HG03520 (cell line): ENCODE results near the gene IQGAP2.
"Not testable (repeated sequence)": the region's sequence is repeated elsewhere in the genome, so short reads cannot be mapped to it uniquely, and the experiment has no call there.

Experiments used
- ATAC-seq: cut with Tn5 transposase; IDR thresholded peaks from one replicate; pipeline ENCODE4 v1.9.1; 2021; ENCODE audit warnings: mild to moderate bottlenecking, moderate library complexity; ENCODE audit not compliant: unreplicated experiment

The IQGAP2 gene

GRCh38 chr5:76408104-76408654, 5.1 kb downstream of the IQGAP2 start:
- ATAC-seq: no peak

DNA sequence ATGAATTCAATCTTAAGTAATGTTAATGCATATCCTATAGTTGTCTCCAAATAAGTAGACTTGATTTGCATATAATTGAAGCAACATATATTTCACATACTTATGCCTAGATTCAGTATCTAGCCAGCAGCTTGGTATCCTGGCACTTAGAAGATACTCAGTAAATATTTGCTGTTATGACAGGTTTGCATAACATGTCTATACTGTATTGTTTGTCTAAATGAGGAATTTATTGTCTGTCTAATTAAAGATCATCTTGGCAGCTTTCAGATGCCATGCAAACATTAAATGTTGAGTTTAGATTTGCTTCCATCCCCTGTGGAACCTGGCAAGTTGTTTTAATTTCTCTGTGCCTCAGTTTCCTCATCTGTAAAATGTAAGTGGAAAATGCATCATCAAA, 9.4 kb downstream of the IQGAP2 start:
- no peak for ATAC-seq

- no peak for ATAC-seq
Measured at GRCh38 chr5:76413746-76414145, 10.7 kb downstream of the IQGAP2 start.

GRCh38 chr5:76414788-76415187, 11.7 kb downstream of the IQGAP2 start:
- ATAC-seq: no peak

- ATAC-seq: no peak
Measured at GRCh38 chr5:76415855-76416254, 12.8 kb downstream of the IQGAP2 start.

DNA sequence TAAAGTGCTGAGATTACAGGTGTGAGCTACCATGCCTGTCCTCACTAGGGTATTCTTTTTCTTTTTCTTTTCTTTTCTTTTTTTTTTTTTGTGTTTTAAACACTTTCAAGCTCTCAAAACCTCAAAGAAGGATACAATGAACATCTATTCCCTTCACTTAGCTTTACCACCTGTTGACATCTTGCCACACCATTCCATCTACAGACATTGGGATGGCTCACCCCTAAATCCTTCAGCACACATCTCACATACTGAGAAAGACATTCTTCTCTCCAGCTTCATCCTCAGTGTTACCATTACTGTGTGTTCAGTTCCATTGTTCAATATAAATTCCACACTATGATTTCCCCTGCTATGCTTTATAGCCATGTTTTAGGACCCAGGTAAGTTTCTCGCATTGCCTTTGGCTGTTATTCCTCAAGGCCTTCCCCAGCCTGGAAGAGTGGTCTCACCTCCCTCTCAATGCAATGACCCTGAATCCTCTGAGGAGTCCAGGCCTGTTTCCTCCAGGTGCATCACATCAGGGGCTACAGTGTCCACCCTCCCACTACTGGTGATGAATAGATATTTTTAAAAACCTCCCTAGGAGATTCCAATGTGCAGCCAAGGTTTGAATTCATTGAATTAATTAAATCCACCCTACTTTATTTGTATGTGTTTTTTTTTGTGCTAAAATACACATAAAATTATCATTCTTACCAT, 16.7 kb downstream of the IQGAP2 start:
- ATAC-seq: no peak

DNA sequence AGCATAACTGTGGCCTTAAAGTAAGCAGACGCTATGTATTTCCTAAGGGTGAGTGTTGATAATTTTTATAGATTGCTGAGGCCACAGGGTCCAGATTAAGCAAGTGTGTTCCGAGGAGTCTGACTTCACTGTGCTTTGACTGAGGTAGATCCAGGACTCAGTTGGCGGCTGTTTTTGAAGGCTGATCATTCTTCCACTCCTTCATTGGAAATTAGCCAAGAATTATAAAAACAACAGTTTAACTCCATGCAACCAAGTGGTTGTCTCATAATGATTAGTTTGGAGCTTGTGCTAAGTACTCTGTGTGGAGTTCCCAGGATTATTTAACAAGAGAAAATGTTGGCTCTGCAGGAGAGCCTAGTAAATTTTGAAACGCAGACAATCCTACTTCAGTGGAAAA, 19.1 kb downstream of the IQGAP2 start:
- no peak for ATAC-seq

DNA sequence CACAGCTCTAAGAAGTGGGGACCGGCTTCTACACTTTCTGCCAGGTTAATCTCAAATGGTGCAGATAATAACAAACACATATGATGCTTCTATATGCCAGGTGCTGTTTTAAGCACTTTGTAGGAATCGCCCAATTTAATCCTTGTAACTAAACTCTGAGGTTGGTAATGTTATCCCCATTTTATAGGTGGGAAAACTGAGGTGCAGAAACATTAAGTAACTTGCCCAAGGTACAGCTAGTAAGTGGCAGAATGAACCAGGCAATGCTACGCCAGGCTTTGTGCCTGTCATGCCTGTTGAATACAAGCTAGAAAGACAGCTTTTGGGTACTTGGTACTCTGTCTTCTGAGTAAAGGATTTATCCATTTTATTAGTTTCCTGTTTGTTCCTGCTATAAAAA, 19.7 kb downstream of the IQGAP2 start:
- ATAC-seq: no peak

DNA sequence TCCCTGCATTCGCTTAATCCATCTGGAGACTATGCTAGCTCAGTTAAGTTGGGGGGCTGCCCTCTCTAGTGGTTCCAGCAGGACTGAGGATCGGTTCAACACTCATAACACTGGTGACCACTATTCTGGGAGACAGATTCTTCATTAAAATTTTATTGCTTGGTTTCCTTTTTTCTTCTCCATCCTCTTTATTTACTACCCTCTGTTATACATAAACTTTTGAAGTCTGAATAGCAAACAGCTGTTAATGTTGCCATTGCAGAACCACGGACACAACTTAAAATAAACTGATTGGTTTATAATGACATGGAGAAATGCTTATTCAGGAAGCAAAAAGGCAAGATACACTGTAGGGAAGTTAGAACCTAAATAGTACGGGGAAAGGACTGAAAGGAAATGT, 22.1 kb downstream of the IQGAP2 start:
- no peak for ATAC-seq

DNA sequence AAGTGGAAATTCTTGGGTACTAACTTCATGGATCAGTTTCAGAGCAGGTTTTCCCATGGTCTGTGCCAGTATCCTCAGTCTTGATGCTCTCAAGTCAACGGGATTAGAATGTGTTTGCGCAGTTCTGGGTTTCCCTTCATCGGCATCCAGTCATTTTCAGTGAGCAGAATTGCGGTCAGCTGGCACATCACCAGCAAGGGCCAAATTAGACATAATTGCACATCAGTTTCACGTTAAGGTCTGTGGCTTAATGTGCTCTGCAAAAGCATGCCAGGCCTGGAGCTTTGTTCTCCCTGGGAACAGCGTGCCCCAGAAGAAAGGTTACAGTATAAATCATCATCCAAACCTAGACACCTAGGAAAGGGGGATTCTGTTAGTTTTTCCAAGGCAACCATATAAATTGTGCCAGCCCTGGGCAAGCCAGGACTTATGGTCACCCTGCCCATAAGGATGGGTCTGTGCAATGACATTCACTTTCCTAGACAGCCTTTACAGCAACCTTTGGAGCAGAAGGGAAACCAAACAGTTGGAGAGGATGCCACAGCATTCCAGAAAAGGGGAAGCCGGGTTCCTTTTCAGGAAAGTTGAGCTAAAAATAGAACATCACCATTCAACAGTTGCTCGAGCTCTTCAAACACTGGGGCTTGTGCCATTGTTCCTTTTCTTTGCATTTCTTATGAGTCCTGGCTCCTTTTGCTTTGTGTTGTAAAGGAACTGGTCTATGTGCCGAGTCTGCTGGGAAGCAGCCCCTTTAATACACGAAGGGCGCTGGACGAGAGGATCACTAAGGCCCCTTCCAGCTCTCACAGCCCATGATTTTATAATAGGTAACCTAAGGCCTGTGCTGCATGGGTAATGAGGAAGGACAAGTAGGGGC, 23.1 kb downstream of the IQGAP2 start:
- ATAC-seq: no peak

DNA sequence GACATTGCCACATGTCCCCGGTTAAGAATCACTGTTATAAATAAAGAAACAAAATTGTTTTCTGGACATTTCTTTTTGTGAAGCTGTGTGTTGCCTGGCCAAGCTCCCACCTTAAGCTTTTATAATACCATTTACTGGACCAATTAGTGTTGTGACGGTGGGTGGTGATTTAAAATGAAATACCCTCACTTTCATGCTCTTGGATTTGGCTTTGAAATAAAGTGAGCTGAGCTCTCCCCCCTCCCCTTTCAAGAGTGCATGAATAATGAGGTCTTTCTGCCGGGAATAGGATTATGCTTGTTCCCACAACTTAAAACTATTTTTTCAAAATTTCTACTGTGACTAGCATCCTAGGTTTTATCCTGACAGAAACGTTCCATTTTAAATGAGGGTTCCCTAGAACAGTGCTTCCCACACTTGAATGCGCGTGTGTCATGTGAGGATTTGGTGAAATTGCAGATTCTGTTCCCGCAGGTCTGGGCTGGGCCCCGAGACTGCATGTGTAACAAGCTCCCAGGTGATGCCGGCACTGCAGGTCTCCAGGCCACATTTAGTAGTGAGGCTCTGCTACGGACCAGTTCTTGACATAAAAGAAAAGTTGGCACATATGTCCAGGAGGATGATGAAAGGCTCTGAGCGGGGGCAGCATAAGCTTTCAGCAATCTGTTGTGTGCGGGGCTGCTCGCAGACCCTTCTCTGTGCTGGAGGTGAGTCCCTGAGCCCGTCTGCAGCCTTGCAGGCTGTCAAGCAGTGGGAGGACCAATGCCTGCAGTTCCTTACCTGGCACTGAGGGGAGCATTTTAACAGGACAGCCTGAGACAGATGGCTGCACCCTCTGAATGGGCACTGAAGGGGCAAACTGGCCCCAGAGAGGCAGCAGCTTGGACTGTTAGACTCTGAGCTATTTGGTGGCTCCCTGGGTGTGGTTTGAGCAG, 24.4 kb downstream of the IQGAP2 start:
- no peak for ATAC-seq

- ATAC-seq: not testable (repeated sequence)
Measured at GRCh38 chr5:76428550-76428949, 25.5 kb downstream of the IQGAP2 start.

DNA sequence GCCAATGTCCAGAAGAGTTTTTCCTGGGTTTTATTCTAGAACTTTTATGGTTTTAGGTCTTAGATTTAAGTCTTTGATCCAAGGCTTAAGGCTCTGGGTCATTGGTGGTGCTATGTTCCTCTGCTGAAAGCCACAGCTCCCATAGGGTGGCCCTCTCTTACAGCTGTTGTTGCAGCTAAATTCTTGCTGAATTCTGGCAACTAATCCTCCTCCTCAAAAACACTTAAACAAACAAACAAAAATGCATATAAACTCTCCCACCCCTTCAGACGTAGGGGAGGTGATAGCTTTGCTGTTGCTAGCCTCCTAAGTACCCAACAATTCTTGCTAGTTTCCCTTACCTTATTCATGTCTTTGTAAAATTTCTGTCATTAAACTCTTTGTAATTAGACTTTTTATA, 30.2 kb downstream of the IQGAP2 start:
- no peak for ATAC-seq

DNA sequence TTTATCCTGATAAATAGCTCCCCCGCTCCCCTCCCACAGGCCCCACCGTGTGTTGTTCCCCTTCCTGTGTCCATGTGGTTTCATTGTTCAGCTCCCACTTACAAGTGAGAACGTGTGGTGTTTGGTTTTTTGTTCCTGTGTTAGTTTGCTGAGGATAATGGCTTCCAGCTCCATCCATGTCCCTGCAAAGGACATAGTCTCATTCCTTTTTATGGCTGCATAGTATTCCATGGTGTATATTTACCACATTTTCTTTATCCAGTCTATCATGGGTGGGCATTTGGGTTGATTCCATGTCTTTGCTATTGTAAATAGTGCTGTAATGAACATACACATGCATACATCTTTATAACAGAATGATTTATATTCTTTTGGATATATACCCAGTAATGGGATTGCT, 34.4 kb downstream of the IQGAP2 start:
- ATAC-seq: not testable (repeated sequence)

- no peak for ATAC-seq
Measured at GRCh38 chr5:76438025-76438424, 34.9 kb downstream of the IQGAP2 start.

DNA sequence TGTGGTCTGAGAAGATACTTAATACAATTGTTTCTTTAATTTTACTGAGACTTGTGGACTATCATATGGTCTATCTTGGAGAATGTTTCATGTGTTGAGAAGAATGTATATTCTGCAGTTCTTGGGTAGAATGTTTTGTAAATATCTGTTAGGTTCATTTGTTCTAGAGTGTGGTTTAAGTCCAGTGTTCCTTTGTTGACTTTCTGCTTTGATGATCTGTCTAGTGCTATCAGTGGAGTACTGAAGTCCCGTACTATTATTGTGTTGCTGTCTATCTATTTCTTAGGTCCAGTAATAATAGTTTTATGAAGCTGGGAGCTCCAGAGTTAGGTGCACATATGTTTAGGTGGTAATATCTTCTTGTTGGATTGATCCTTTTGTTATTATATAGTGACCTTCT, 36.1 kb downstream of the IQGAP2 start:
- ATAC-seq: no peak

DNA sequence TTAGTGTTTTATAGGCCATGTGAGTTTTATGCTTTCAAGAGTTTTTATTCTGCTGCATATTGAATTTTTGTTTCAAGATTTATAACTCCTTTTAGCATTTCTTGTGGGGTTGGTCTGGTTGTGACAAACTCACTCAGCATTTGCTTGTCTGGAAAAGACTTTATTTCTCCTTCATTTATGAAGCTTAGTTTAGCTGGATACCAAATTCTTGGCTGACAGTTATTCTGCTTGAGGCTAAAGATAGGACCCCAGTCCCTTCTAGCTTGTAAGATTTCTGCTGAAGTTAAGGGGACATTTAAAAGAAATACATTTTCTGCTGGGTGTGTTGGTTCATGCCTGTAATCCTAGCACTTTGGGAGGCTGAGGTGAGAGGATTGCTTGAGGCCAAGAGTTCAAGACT, 36.8 kb downstream of the IQGAP2 start:
- ATAC-seq: no peak

DNA sequence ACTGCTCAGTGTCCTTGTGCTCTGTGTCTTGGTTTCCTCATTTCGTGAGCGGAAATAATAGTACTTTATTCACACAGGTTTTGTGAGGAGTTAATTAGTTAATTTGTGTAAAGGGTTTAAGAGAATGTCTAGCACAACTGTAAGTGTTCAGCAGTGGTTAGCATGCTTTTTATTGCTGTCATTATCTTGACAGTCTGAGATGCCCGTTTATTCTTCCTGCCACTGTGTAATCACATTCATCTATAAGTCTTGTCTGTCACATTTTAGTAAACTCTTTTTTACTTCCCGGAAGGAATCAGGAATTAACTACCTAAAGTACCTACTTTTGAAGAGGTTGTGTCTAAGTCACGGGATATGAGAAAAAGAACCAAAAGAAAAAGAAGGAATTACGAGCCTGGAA, 38.0 kb downstream of the IQGAP2 start:
- no peak for ATAC-seq

DNA sequence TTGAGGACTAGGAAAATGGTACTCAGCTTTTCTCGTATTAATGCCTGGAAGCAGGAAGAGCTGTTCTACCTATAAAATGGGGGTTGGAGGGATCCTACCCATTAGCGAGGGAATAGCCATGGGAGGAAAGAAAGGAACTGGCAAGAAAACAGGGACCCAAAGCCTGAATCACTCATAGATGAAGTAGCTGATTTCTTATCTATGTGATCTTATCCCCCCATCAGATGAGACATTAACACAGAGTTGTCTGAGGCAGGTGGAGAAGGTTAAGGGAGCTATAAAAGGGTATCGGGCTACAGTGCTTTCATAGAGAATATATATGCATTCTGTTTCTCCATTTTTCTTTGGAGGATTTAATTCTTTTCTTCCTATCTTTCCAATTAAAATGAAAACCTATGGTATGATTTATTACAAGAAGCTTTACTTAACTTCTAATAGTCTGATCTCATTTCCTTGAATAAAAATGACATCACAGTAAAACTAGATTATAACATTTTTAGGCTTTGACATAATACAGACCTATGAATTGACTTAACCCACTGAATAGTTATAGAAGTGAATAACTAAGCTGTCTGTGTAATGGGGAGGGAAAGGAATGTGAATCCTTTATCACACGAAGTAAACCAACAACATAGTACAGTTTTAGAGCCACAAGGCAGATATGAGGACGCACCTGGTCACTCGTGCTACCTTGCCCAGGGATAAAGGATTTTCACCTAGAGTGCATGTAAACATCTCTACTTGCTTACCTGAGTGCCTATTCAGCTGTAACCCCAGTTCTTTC, 39.0 kb downstream of the IQGAP2 start:
- no peak for ATAC-seq
